MM.1S (cell line): ENCODE measurements around the gene C16orf89.
"Not testable (repeated sequence)": the region's sequence is repeated elsewhere in the genome, so short reads cannot be mapped to it uniquely, and the experiment has no call there.

ENCODE experiments used
- CTCF ChIP-seq: fragments of 300-600 bp; sonication (generic); IDR thresholded peaks from 2 replicates; pipeline ENCODE4 v1.5.1; 2016; ENCODE audit warnings: antibody characterized with exemption, low read length, mixed read lengths
- EZH2 ChIP-seq: fragments of 300-600 bp; sonication (generic); optimal IDR thresholded peaks from 2 replicates; pipeline ENCODE3; 2017; ENCODE audit warnings: low read depth, mild to moderate bottlenecking, antibody characterized with exemption, low read length, mixed read lengths

GRCh38 chr16:5088086-5088790 lies 22.5 kb upstream of the C16orf89 start:
- not testable (repeated sequence) for TF ChIP-seq EZH2, CTCF
